Measurements from ENCODE around the gene ZHX3.
"Not testable (repeated sequence)": the region's sequence is repeated elsewhere in the genome, so short reads cannot be mapped to it uniquely, and the experiment has no call there.

Gene ZHX3

DNA sequence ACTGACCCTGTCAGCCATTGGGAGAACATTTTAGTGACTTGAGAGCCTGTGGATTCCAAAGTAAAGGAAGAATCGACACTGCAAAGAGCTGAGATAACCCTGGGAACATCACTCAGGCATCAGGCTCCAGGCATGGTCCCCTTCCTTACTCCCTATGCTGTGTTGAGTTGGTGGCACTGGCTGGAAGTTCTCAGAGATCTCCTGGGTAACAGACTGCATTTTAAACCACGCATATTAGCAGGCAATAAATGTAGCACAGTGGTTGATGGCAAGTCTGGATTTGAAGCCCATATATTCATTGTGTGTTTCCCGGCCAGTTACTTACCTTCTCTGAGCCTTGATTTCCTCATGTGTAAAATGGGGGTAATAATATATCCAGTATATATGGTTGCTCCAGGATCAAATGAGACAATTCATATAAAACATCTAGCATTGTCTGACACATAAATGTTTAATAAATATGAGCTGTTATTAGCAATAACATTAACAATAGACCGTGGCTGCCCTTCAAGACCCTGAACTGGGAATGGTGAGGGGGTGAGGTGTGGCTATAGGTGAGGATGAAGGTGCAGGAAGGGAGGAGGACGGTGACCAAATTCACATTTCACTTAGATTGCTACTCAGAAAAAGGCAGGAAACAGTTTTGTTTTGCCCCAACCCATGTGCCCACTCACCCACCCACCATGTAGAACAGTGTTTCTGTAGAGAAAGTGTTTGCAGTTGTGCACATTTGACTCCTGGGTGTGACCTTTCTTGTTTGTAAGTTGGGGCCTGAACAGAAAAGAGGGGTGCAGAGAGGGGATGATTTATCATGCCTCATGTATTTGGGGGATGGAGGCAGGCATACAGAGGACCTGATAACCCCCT is 178.1 kb downstream of the ZHX3 start:
- no peak for TF ChIP-seq POLR2A (IDR thresholded peaks at IDR 0.05; ENCODE audit: low read length)
- no peak for TF ChIP-seq GATA1 (IDR thresholded peaks at IDR 0.05; ENCODE audit: low read depth, low read length)
- no peak for DNase-seq

- DNase-seq, result no peak
- TF ChIP-seq POLR2A (IDR thresholded peaks at IDR 0.05; ENCODE audit: low read length) (no peak), GATA1 (IDR thresholded peaks at IDR 0.05; ENCODE audit: low read depth, low read length) (no peak)
Observed at GRCh38 chr20:41138475-41139226, 178.9 kb downstream of the ZHX3 start.

- TF ChIP-seq GATA1 (IDR thresholded peaks at IDR 0.05; ENCODE audit: low read depth, low read length) (no peak), POLR2A (IDR thresholded peaks at IDR 0.05; ENCODE audit: low read length) (no peak)
- peak; percentile 67 to 80 for DNase-seq
Observed at GRCh38 chr20:41137614-41138474, 179.7 kb downstream of the ZHX3 start.

GRCh38 chr20:41136680-41137613 is 180.6 kb downstream of the ZHX3 start, which contains the start of gene PLCG1:
Gene PLCG1 (plus strand): TSS chr20:41137543. CDS start chr20:41137642, 99 bp downstream.
- peak; percentile 87 to 91 for DNase-seq
- TF ChIP-seq GATA1 (IDR thresholded peaks at IDR 0.05; ENCODE audit: low read depth, low read length) (no peak), POLR2A (IDR thresholded peaks at IDR 0.05; ENCODE audit: low read length) (peak; percentile 68)

DNA sequence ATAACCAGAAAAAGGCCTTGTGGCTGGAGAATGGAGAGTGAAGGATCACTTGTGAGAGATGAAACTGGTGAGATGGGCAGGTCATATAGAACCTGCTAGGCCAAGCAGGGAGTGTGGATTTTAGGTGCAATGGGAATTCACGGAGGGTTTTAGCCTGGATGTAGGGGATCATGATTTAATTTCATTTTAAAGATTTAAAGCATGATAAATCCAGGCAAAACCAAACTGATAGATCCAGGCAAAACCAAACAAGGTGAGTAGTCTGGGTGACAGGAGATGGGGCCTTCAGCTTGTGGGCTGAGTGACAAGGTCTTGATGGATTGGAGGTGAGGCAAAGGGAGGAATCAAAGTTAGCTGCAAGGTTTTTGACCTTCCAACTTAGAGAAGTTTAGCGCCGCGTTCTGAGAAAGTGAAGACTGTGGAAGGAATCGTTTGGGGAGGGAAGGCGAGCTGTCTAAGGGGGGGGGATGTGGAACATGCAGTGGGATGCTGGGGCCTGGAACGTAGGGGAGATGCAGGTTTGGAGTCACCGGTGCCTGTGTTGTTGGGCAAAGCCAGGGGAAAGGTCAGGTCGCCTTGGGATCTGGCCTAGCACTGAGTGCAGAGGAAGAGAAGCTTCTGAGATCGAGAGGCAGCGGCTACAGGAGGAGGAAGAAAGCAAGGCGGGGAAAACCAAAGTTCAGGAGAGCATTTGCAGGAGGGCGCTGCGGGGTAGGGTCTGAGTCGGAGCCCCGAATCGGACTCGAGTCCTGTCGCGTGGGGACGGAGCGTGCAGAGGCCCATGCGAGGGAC is 181.4 kb downstream of the ZHX3 start:
- no peak for TF ChIP-seq GATA1 (IDR thresholded peaks at IDR 0.05; ENCODE audit: low read depth, low read length)
- no peak for TF ChIP-seq POLR2A (IDR thresholded peaks at IDR 0.05; ENCODE audit: low read length)
- DNase-seq, result no peak

DNA sequence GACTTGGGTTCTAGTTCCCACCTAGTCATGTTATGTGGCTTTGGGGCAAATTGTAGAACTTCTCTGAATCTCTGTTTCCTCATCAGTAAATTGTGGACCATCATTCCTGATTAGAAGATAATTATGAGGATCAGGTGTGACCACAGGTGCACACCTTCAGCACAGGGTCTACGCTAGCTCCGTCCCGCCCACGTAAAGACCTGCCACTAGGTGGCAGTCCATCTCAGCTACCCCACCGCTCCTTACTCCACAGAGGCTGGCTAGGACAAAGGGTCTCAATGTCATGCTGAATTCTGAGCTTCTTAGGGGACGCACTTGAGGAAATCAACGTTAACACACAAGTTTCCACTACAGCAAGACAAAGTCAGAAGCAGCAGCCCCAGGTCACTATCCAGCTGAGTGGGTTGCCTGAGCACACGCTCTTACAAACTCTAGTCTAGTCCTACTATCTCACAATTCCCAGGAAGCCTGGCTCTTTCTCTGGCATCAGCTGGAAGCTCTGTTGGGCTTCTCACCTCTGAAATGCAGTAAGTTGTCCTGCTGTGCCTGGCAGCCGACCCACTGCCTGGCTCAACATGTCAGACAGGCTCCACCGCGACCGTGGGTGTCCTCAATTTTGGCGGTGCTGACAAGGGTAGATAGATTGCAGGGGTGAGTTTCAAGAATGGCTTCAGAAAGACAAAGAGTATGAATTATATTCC is 182.2 kb downstream of the ZHX3 start:
- peak; percentile 50 to 72 for DNase-seq
- TF ChIP-seq POLR2A (IDR thresholded peaks at IDR 0.05; ENCODE audit: low read length) (no peak), GATA1 (IDR thresholded peaks at IDR 0.05; ENCODE audit: low read depth, low read length) (no peak)

- TF ChIP-seq GATA1 (IDR thresholded peaks at IDR 0.05; ENCODE audit: low read depth, low read length), result no peak
- DNase-seq, result no peak
Observed at GRCh38 chr20:41134362-41135186, 183.0 kb downstream of the ZHX3 start.

GRCh38 chr20:41133709-41134361 is 183.7 kb downstream of the ZHX3 start:
- no peak for TF ChIP-seq POLR2A (IDR thresholded peaks at IDR 0.05; ENCODE audit: low read length)
- no peak for DNase-seq

DNA sequence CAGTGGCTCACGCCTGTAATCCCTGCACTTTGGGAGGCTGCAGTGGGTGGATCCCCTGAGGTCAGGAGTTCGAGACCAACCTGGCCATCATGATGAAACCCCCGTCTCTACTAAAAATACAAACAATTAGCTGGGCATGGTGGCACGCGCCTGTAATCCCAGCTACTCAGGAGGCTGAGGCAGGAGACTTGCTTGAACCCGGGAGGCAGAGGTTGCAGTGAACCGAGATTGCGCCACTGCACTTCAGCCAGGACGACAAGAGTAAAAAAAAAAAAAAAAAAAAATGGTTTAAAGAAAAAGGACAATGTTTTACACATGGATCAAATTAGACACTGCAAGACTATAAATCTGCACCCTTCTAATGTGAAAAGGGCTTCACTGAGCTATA is 185.1 kb downstream of the ZHX3 start:
- not testable (repeated sequence) for DNase-seq

DNA sequence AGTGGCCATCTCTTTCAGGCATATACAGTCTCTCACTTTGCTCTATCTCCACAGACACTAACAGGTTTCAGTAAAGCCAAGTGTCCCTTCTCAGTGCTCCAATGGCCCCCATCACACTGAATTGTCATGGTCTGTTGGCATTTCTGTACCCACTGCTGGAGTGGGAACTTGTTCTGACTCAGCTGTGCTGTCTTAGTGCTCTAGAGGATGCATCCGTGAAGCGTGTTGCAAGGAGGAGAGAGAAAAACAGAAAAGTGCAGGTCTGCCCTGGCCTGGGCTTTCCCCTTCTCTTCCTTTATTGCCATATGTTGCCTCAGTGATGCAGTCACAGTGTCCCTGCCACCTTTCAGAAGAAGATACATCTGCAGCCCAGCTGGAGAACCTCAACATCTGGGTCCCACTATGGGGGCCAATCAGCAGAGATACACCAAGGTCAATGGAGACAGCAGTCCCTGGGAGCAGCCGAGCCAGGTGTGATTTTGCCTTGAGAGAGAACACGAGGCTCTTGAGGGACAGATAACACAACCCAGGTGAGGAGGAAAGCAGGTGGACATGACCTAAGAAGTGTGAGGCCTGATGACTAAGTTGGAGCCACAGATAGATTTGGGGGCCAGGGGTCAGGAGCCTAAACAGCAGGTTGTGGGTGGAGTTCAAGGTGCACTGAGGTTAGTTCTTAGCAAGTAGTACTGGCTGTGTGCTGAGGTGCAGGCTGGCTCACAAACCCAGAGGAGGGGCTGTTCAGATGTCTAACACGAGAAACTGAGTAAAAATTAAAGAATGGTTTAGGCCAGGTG is 185.7 kb downstream of the ZHX3 start:
- TF ChIP-seq GATA1 (IDR thresholded peaks at IDR 0.05; ENCODE audit: low read depth, low read length) (no peak), POLR2A (IDR thresholded peaks at IDR 0.05; ENCODE audit: low read length) (no peak)
- DNase-seq, result no peak

Measured in erythroblast (primary cell).